ENCODE measurements around the gene STX4. TPM values are rescaled to one million over a fixed set of nuclear protein-coding genes. Genes with fewer than 3 reads are reported as not detected.

Gene STX4
- polyA plus RNA-seq, 1 donor (not counting 4 experiments of a cell fraction or from before 2014, with no cell fraction given): 43.6 TPM

- Histone ChIP-seq H3K4me2 (ENCODE audit: control insufficient read depth, extremely low read depth, insufficient read depth, low read depth, low read length) (peak overlapping the region; percentile 56), H3K79me2 (ENCODE audit: control insufficient read depth, insufficient read depth, low read length) (no peaks in the 10 kb centered on the region), H3K4me1 (ENCODE audit: control insufficient read depth, extremely low read depth, insufficient read depth, low read length) (peaks cover 41% of the 10 kb centered on the region), H3K9me3 (ENCODE audit: control insufficient read depth, low read depth, low read length) (no peaks in the 10 kb centered on the region), H2AFZ (ENCODE audit: control insufficient read depth, low read length) (peak overlapping the region; percentile 62), H3K36me3 (ENCODE audit: control insufficient read depth in 2 of 2, extremely low read depth in 1 of 2, insufficient read depth in 2 of 2, low read length in 2 of 2) (no peaks in the 10 kb centered on the region), H4K20me1 (ENCODE audit: control insufficient read depth, extremely low read depth, insufficient read depth, low read length) (no peaks in the 10 kb centered on the region), H3K4me3 (ENCODE audit: control insufficient read depth in 2 of 3, extremely low read depth in 1 of 3, insufficient read depth in 2 of 3, low read depth in 1 of 3, low read length in 3 of 3) (peak overlapping the region in 1 of 3 experiments; percentile 19), H3K27me3 (ENCODE audit: control insufficient read depth, extremely low read depth, insufficient read depth, low read length) (no peaks in the 10 kb centered on the region), H3K9me1 (ENCODE audit: control insufficient read depth, extremely low read depth, insufficient read depth, low read length) (peaks cover 3% of the 10 kb centered on the region), H3K27ac (ENCODE audit: control insufficient read depth, insufficient read depth, low read length) (no peak overlapping the region), H3K9ac (ENCODE audit: control insufficient read depth, extremely low read depth, insufficient read depth, low read length) (no peak overlapping the region)
- dilution Hi-C loops (cut with MboI; ENCODE audit: extremely low pct_ligation_motif_present, low sequenced_read_pairs): no loop called here
- TF ChIP-seq CTCF (optimal IDR thresholded peaks at IDR 0.05 in 1 of 3, IDR thresholded peaks at IDR 0.05 in 1 of 3, conservative IDR thresholded peaks at IDR 0.05 in 1 of 3; ENCODE audit: extremely low read depth in 1 of 3, insufficient read depth in 2 of 3, low read length in 3 of 3) (no peak), EZH2 (IDR thresholded peaks at IDR 0.05; ENCODE audit: low read length) (no peak)
- FAIRE-seq (peak; percentile 57), DNase-seq (ENCODE audit: low read depth, low spot score) (no peak)
These were observed 31.1 kb upstream of the STX4 start for GRCh38 chr16:31002250-31002700.

- Histone ChIP-seq H4K20me1 (ENCODE audit: control insufficient read depth, extremely low read depth, insufficient read depth, low read length) (no peaks in the 10 kb centered on the region), H3K79me2 (ENCODE audit: control insufficient read depth, insufficient read depth, low read length) (no peaks in the 10 kb centered on the region), H3K9me3 (ENCODE audit: control insufficient read depth, low read depth, low read length) (no peaks in the 10 kb centered on the region), H3K4me3 (ENCODE audit: control insufficient read depth in 2 of 3, extremely low read depth in 1 of 3, insufficient read depth in 2 of 3, low read depth in 1 of 3, low read length in 3 of 3) (no peak overlapping the region), H3K27ac (ENCODE audit: control insufficient read depth, insufficient read depth, low read length) (no peak overlapping the region), H3K9ac (ENCODE audit: control insufficient read depth, extremely low read depth, insufficient read depth, low read length) (peak overlapping the region; percentile 24), H3K27me3 (ENCODE audit: control insufficient read depth, extremely low read depth, insufficient read depth, low read length) (no peaks in the 10 kb centered on the region), H2AFZ (ENCODE audit: control insufficient read depth, low read length) (peak overlapping the region; percentile 62), H3K4me1 (ENCODE audit: control insufficient read depth, extremely low read depth, insufficient read depth, low read length) (peaks cover 35% of the 10 kb centered on the region), H3K9me1 (ENCODE audit: control insufficient read depth, extremely low read depth, insufficient read depth, low read length) (peaks cover 3% of the 10 kb centered on the region), H3K36me3 (ENCODE audit: control insufficient read depth in 2 of 2, extremely low read depth in 1 of 2, insufficient read depth in 2 of 2, low read length in 2 of 2) (no peaks in the 10 kb centered on the region), H3K4me2 (ENCODE audit: control insufficient read depth, extremely low read depth, insufficient read depth, low read depth, low read length) (peak overlapping the region; percentile 56)
- dilution Hi-C loops (cut with MboI; ENCODE audit: extremely low pct_ligation_motif_present, low sequenced_read_pairs): no loop called here
- DNase-seq (ENCODE audit: low read depth, low spot score) (no peak), FAIRE-seq (no peak)
- TF ChIP-seq CTCF (optimal IDR thresholded peaks at IDR 0.05 in 1 of 3, IDR thresholded peaks at IDR 0.05 in 1 of 3, conservative IDR thresholded peaks at IDR 0.05 in 1 of 3; ENCODE audit: extremely low read depth in 1 of 3, insufficient read depth in 2 of 3, low read length in 3 of 3) (no peak), EZH2 (IDR thresholded peaks at IDR 0.05; ENCODE audit: low read length) (no peak)
These were observed 30.5 kb upstream of the STX4 start for GRCh38 chr16:31002862-31003341.
